H1 (cell line): Measurements from ENCODE around the gene SLC47A2. TPM values are rescaled to one million over a fixed set of nuclear protein-coding genes. Genes with fewer than 3 reads are reported as not detected.

Source experiments
- CTCF ChIA-PET: fragments of 300-600 bp; sonication (Branson Sonifier 250); formaldehyde crosslinking; loops from one replicate; lab custom pipeline; 2021; ENCODE audit not compliant: partially characterized antibody; lab: Charles Lee
- POLR2A ChIA-PET: fragments of 300-600 bp; sonication (Branson Sonifier 250); formaldehyde crosslinking; loops from one replicate; lab custom pipeline; 2021; ENCODE audit warnings: inconsistent platforms; ENCODE audit not compliant: partially characterized antibody; lab: Charles Lee
- DNase-seq, 2 experiments: peaks; one replicate each; pipeline versions ENCODE4 v3.0.0 to v3.0.0-alpha.2; 2010 to 2022; ENCODE audit warnings: low spot score in 2 of 2, low read depth in 1 of 2, mixed read lengths in 1 of 2
- FAIRE-seq: peaks from 2 replicates; lab custom pipeline; 2011; peaks lifted over from hg19 to GRCh38; lab: Jason Lieb, UNC
- H2AFZ ChIP-seq: 2 replicates; pipeline ENCODE4 v1.8.1; 2012; ENCODE audit warnings: low read length, inconsistent platforms
- H2AK5ac ChIP-seq: 2 replicates; pipeline ENCODE4 v1.6.1; 2013; ENCODE audit warnings: low read depth, low read length
- H2BK120ac ChIP-seq: replicated peaks from 2 replicates; pipeline ENCODE3; 2013; ENCODE audit warnings: low read depth, low read length, inconsistent platforms
- H2BK12ac ChIP-seq: 2 replicates; pipeline ENCODE4 v1.6.1; 2013; ENCODE audit warnings: low read depth, low read length
- H2BK15ac ChIP-seq: 2 replicates; pipeline ENCODE4 v1.6.1; 2013; ENCODE audit warnings: low read length
- H2BK20ac ChIP-seq: 2 replicates; pipeline ENCODE4 v1.6.1; 2013; ENCODE audit warnings: low read length
- H2BK5ac ChIP-seq: 2 replicates; pipeline ENCODE4 v1.6.1; 2013; ENCODE audit warnings: low read depth, low read length
- H3K14ac ChIP-seq: 2 replicates; pipeline ENCODE4 v1.6.1; 2013; ENCODE audit warnings: inconsistent platforms; ENCODE audit not compliant: insufficient read length
- H3K18ac ChIP-seq: 2 replicates; pipeline ENCODE4 v1.6.1; 2013; ENCODE audit warnings: low read length; ENCODE audit errors: extremely low read depth
- H3K23ac ChIP-seq: 2 replicates; pipeline ENCODE4 v1.6.1; 2013; ENCODE audit warnings: inconsistent platforms; ENCODE audit not compliant: insufficient read length
- H3K23me2 ChIP-seq: 2 replicates; pipeline ENCODE4 v1.6.1; 2013; ENCODE audit warnings: low read depth, low read length
- H3K27ac ChIP-seq: 2 replicates; pipeline ENCODE4 v1.6.1; 2011; ENCODE audit warnings: low read depth, low read length, inconsistent platforms
- H3K27me3 ChIP-seq, 4 experiments: replicated peaks in 1 of 4; 1 replicate in 1 of 4; 2 replicates in 3 of 4; pipeline versions ENCODE4 v1.6.1 to v1.8.1; 2011 to 2013; ENCODE audit warnings: low read length in 3 of 4, mild to moderate bottlenecking in 3 of 4, inconsistent platforms in 2 of 4, mixed read lengths in 2 of 4, moderate library complexity in 1 of 4; ENCODE audit not compliant: control insufficient read depth in 3 of 4, insufficient read depth in 3 of 4; ENCODE audit errors: extremely low read depth in 1 of 4
- H3K36me3 ChIP-seq, 4 experiments: 2 replicates each; pipeline versions ENCODE4 v1.6.1 to v1.8.1; 2011 to 2013; ENCODE audit warnings: mild to moderate bottlenecking in 4 of 4, low read length in 3 of 4, moderate library complexity in 2 of 4, control low read depth in 1 of 4, inconsistent platforms in 1 of 4; ENCODE audit not compliant: insufficient read depth in 4 of 4, control insufficient read depth in 2 of 4
- H3K4ac ChIP-seq: replicated peaks from 2 replicates; pipeline ENCODE3; 2013; ENCODE audit warnings: low read length, low read depth, mixed read lengths, inconsistent platforms; ENCODE audit not compliant: insufficient read length
- H3K4me1 ChIP-seq, 4 experiments: replicated peaks in 1 of 4; 1 replicate in 1 of 4; 2 replicates in 3 of 4; pipeline versions ENCODE4 v1.6.1 to v1.8.1; 2011 to 2013; ENCODE audit warnings: low read length in 3 of 4, inconsistent platforms in 2 of 4, mixed read lengths in 1 of 4; ENCODE audit not compliant: insufficient read depth in 4 of 4, control insufficient read depth in 3 of 4
- H3K4me2 ChIP-seq, 2 experiments: 2 replicates each; pipeline versions ENCODE4 v1.6.1 to v1.8.1; 2011 to 2013; ENCODE audit warnings: low read depth in 2 of 2, low read length in 2 of 2, control low read depth in 1 of 2, inconsistent platforms in 1 of 2, mild to moderate bottlenecking in 1 of 2; ENCODE audit not compliant: insufficient read depth in 1 of 2
- H3K4me3 ChIP-seq, 4 experiments: fragments of 200-600, 300-600 bp in 1 of 4; sonication (generic), shearing (Covaris generic), sonication (Bioruptor Twin) in 1 of 4; 2 replicates each; pipeline versions ENCODE4 v1.5.1 to v1.8.1; 2011 to 2016; ENCODE audit warnings: low read length in 4 of 4, low read depth in 3 of 4, control low read depth in 2 of 4, inconsistent platforms in 2 of 4, mild to moderate bottlenecking in 2 of 4, mixed read lengths in 1 of 4, moderate library complexity in 1 of 4; ENCODE audit not compliant: insufficient read depth in 2 of 4; ENCODE audit errors: extremely low read depth in 1 of 4
- H3K56ac ChIP-seq: replicated peaks from 2 replicates; pipeline ENCODE3; 2013; ENCODE audit warnings: low read depth, mild to moderate bottlenecking, mixed read lengths, low read length, inconsistent platforms; ENCODE audit not compliant: insufficient read length
- H3K79me1 ChIP-seq: 2 replicates; pipeline ENCODE4 v1.6.1; 2013; ENCODE audit warnings: low read depth, low read length, control low read depth
- H3K79me2 ChIP-seq, 2 experiments: 2 replicates each; pipeline versions ENCODE4 v1.6.1 to v1.8.1; 2012 to 2013; ENCODE audit warnings: low read length in 2 of 2, mild to moderate bottlenecking in 2 of 2, inconsistent platforms in 1 of 2; ENCODE audit not compliant: insufficient read depth in 2 of 2, control insufficient read depth in 1 of 2
- H3K9ac ChIP-seq, 4 experiments: replicated peaks in 1 of 4; 1 replicate in 1 of 4; 2 replicates in 3 of 4; pipeline versions ENCODE4 v1.6.1 to v1.8.1; 2011 to 2013; ENCODE audit warnings: low read depth in 3 of 4, low read length in 3 of 4, control low read depth in 2 of 4, mild to moderate bottlenecking in 2 of 4, moderate library complexity in 2 of 4, inconsistent platforms in 1 of 4; ENCODE audit errors: extremely low read depth in 1 of 4
- H3K9me3 ChIP-seq, 2 experiments: 2 replicates each; pipeline versions ENCODE4 v1.6.1 to v1.8.1; 2012 to 2013; ENCODE audit warnings: mild to moderate bottlenecking in 2 of 2, moderate library complexity in 2 of 2, control low read depth in 1 of 2, inconsistent platforms in 1 of 2, low read depth in 1 of 2, low read length in 1 of 2, mixed read lengths in 1 of 2; ENCODE audit not compliant: insufficient read depth in 2 of 2
- H4K20me1 ChIP-seq, 2 experiments: replicated peaks in 1 of 2; 2 replicates each; pipeline versions ENCODE3 to v1.8.1; 2011 to 2013; ENCODE audit warnings: inconsistent platforms in 2 of 2, low read length in 2 of 2, mild to moderate bottlenecking in 1 of 2; ENCODE audit not compliant: insufficient read depth in 2 of 2, control insufficient read depth in 1 of 2
- H4K5ac ChIP-seq: 2 replicates; pipeline ENCODE4 v1.6.1; 2013; ENCODE audit warnings: low read length, low read depth, mixed read lengths, inconsistent platforms; ENCODE audit not compliant: insufficient read length
- H4K8ac ChIP-seq: 2 replicates; pipeline ENCODE4 v1.8.0; 2013; ENCODE audit warnings: mild to moderate bottlenecking, moderate library complexity, low read length, inconsistent platforms; ENCODE audit not compliant: insufficient read depth; ENCODE audit errors: extremely low read depth
- H4K91ac ChIP-seq: replicated peaks from 2 replicates; pipeline ENCODE3; 2013; ENCODE audit warnings: low read length, mixed read lengths, inconsistent platforms; ENCODE audit not compliant: insufficient read length
- HDAC2 ChIP-seq, 2 experiments: fragments of 300-600 bp in 1 of 2; sonication (generic) in 1 of 2; IDR thresholded peaks; 2 replicates each; pipeline ENCODE4 v1.6.1; 2011 to 2012; ENCODE audit warnings: low read depth in 2 of 2, low read length in 2 of 2, mild to moderate bottlenecking in 2 of 2, moderate library complexity in 2 of 2, borderline replicate concordance in 1 of 2, inconsistent platforms in 1 of 2
- KDM1A ChIP-seq: fragments of 200-600, 300-600 bp; sonication (generic); IDR thresholded peaks from 2 replicates; pipeline ENCODE4 v1.7.1; 2016; ENCODE audit warnings: mild to moderate bottlenecking, low read length, borderline replicate concordance
- MAFK ChIP-seq: IDR thresholded peaks from 2 replicates; pipeline ENCODE4 v1.6.1; 2012; ENCODE audit warnings: low read depth, mild to moderate bottlenecking, improper control_type of control experiment, low read length
- RAD21 ChIP-seq, 2 experiments: IDR thresholded peaks in 1 of 2; conservative IDR thresholded peaks in 1 of 2; 2 replicates each; pipeline ENCODE4 v1.6.1; 2011; ENCODE audit warnings: low read depth in 2 of 2, low read length in 2 of 2, improper control_type of control experiment in 1 of 2, inconsistent platforms in 1 of 2, mild to moderate bottlenecking in 1 of 2, moderate library complexity in 1 of 2
- YY1 ChIP-seq: IDR thresholded peaks from 2 replicates; pipeline ENCODE4 v1.6.1; 2011; ENCODE audit warnings: low read depth, mild to moderate bottlenecking, low read length
- WGBS, 2 experiments: shearing (Covaris generic) in 1 of 2; methylation state at CpG; one replicate each; pipeline versions ENCODE4 v1.1.6 to v1.1.7; 2013 to 2015; ENCODE audit warnings: low lambda C conversion rate in 2 of 2, mixed read lengths in 2 of 2, inconsistent platforms in 1 of 2, low coverage in 1 of 2, missing lambda C conversion rate in 1 of 2; ENCODE audit not compliant: insufficient replicate concordance in 2 of 2, insufficient coverage in 1 of 2, insufficient read length in 1 of 2; ENCODE audit errors: extremely low coverage in 1 of 2, missing lambda C conversion rate in 1 of 2; 5-methylcytosine and 5-hydroxymethylcytosine counted together
- polyA plus RNA-seq, 7 experiments: library from polyadenylated mRNA; depleted of rRNA in 3 of 7; stranded (reverse) in 5 of 7; unstranded in 2 of 7; fragments of >200 nt in 5 of 7; fragments of 200-250 nt in 2 of 7; gene quantifications; 1 replicate in 5 of 7; 2 replicates in 1 of 7; 4 replicates in 1 of 7; pipeline versions ENCODE4 v1.2.1 to v1.2.3, GENCODE V29; 2011 to 2013; ENCODE audit warnings: missing spikeins in 2 of 7, mixed read lengths in 2 of 7
- total RNA-seq: library from RNA; stranded (reverse); fragmentation: NEBNext Ultra II Directional; extraction: Animal tissue kit (Norgen Biotek cat#: 25700); gene quantifications from 2 replicates; pipeline ENCODE4 v1.2.1, GENCODE V29; 2021
- TF ChIP-seq, protein P1 (sequence below), 3 experiments: IDR thresholded peaks; 1 replicate in 2 of 3; 2 replicates in 1 of 3; pipeline versions ENCODE4 v1.5.1 to v1.6.1; 2011; ENCODE audit warnings: low read length in 3 of 3, mild to moderate bottlenecking in 3 of 3, inconsistent platforms in 2 of 3, low read depth in 1 of 3, moderate library complexity in 1 of 3; ENCODE audit not compliant: insufficient read depth in 1 of 3; ENCODE audit errors: control extremely low read depth in 1 of 3

The SLC47A2 gene
- total and polyA plus RNA-seq, 2 of the 8 experiments (the other 6 are each of a cell fraction or from before 2014, with no cell fraction given): not detected

DNA sequence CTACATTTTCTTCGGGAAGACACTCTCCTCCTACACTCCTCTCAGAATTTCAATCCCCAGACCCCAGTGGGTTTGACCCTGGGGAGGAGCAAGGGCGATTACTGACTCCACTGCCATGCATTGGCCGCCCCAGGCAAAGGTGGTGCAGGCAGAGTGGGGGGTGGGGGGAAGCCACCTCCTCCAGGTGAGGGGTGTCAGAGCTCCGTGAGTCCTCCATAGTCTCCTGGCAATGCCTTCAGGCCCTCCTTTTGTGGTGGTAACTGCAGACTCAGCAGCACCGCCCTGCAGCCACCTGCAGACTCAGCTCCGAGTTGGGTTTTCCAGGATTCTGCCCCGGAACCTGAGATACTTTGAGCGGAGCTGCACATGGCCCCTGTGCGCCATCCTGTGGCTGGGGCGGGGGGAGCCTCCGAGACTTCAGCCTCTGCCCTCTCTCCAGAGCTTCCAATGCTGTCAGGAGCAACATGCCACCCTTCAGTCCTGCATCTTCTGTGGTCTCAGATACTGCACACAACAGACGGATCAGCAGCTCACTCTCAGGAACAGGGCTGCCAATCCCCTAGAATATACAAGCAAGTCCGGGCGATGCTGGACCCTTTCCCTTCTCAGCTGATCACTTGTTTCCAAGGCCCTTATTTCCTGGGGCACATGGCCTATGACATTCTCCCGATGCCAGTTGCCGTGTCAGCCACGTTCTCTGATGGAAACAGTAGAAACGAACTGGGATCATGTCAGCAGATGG lies 2.4 kb upstream of the SLC47A2 start:
- Histone ChIP-seq H3K79me2 (no peaks in the 10 kb centered on the region), H2BK120ac (no peak overlapping the region), H3K4me3 (no peak overlapping the region), H3K27me3 (no peaks in the 10 kb centered on the region), H3K36me3 (no peaks in the 10 kb centered on the region), H3K4me2 (no peak overlapping the region), H3K9ac (no peak overlapping the region), H2BK12ac (no peak overlapping the region), H3K23me2 (no peaks in the 10 kb centered on the region), H3K79me1 (no peaks in the 10 kb centered on the region), H2BK5ac (no peak overlapping the region), H3K56ac (no peak overlapping the region), H2BK15ac (no peak overlapping the region), H3K18ac (no peak overlapping the region), H3K9me3 (no peaks in the 10 kb centered on the region), H3K23ac (no peak overlapping the region), H3K27ac (no peak overlapping the region), H2AK5ac (no peak overlapping the region), H3K4me1 (peaks cover 0 to 6% (median 0%) of the 10 kb centered on the region in 4 experiments; a peak in 2 of 7 replicates), H4K91ac (no peak overlapping the region), H3K4ac (no peak overlapping the region), H4K20me1 (no peaks in the 10 kb centered on the region)
- FAIRE-seq: peak; percentile 76
- ChIA-PET POLR2A (interaction anchor here (0.5 to 3.9 kb wide), 2 partner anchors 66 to 70 kb away, joined by 4 to 16 read pairs; partner anchors contain the start of gene ALDH3A2), CTCF (interaction anchor here (0.6 to 8.7 kb wide), 35 partner anchors 9 to 375 kb away, joined by 3 to 56 read pairs (median 4); partner anchors contain the start of genes ALDH3A2, B9D1 and SLC47A1)
- WGBS, 2 experiments: 81% methylated on average over 18 of the region's 18 CpGs; no CpG with 5 or more reads in 1 of the 2 experiments
- TF ChIP-seq HDAC2 (IDR thresholded peaks at IDR 0.05; ENCODE audit: borderline replicate concordance in 1 of 2, low read depth in 2 of 2, low read length in 2 of 2): no peak
- TF ChIP-seq RAD21 (IDR thresholded peaks at IDR 0.05 in 1 of 2, conservative IDR thresholded peaks at IDR 0.05 in 1 of 2; ENCODE audit: low read depth in 2 of 2, low read length in 2 of 2): peak; percentile 86 to 87
- TF ChIP-seq KDM1A: 0 out of 2 replicates have a peak, but pooled peaks have one; percentile 17
- TF ChIP-seq MAFK: peak; percentile 25; the same call in 1 of the 2 replicates
- TF ChIP-seq YY1: no peak
- TF ChIP-seq, protein P1, sequence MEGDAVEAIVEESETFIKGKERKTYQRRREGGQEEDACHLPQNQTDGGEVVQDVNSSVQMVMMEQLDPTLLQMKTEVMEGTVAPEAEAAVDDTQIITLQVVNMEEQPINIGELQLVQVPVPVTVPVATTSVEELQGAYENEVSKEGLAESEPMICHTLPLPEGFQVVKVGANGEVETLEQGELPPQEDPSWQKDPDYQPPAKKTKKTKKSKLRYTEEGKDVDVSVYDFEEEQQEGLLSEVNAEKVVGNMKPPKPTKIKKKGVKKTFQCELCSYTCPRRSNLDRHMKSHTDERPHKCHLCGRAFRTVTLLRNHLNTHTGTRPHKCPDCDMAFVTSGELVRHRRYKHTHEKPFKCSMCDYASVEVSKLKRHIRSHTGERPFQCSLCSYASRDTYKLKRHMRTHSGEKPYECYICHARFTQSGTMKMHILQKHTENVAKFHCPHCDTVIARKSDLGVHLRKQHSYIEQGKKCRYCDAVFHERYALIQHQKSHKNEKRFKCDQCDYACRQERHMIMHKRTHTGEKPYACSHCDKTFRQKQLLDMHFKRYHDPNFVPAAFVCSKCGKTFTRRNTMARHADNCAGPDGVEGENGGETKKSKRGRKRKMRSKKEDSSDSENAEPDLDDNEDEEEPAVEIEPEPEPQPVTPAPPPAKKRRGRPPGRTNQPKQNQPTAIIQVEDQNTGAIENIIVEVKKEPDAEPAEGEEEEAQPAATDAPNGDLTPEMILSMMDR (IDR thresholded peaks at IDR 0.05; ENCODE audit: control extremely low read depth in 1 of 3, insufficient read depth in 1 of 3, low read depth in 1 of 3, low read length in 3 of 3): peak; percentile 63 to 79 (median 73)
- TF ChIP-seq, all 59 proteins: peak for 4
- Histone ChIP-seq H2BK20ac (no peak overlapping the region), H2AFZ (no peak overlapping the region), H4K5ac (no peak overlapping the region), H3K14ac (no peak overlapping the region), H4K8ac (0 out of 2 replicates have a peak overlapping the region, but pooled peaks have one; percentile 41)
- peak in 1 of 2 experiments; percentile 78 for DNase-seq
